Breast epithelium (tissue), 4 donors: ENCODE results near the gene AMZ1. TPM values are rescaled to one million over a fixed set of nuclear protein-coding genes. Genes with fewer than 3 reads are reported as not detected.

ENCODE experiments used
- DNase-seq, 2 donors: peaks; one replicate each; pipeline ENCODE4 v3.0.0-alpha.2; 2019; ENCODE audit warnings: low spot score in 2 of 2
- H3K27ac ChIP-seq, 2 donors: fragments of 200-600 bp; sonication (generic) in 1 of 2; one replicate each; pipeline ENCODE4 v1.5.1; 2016 to 2019; ENCODE audit warnings: mild to moderate bottlenecking in 1 of 2
- H3K27me3 ChIP-seq, 2 donors: fragments of 200-600 bp; sonication (generic) in 1 of 2; one replicate each; pipeline versions ENCODE4 v1.5.1 to v1.6.0; 2017 to 2019; ENCODE audit warnings: control low read depth in 1 of 2, mild to moderate bottlenecking in 1 of 2
- H3K36me3 ChIP-seq: fragments of 200-600 bp; one replicate; pipeline ENCODE4 v1.5.1; 2019
- H3K4me1 ChIP-seq, 2 donors: fragments of 200-600 bp; sonication (generic); one replicate each; pipeline ENCODE4 v1.5.1; 2016 to 2019; ENCODE audit warnings: control low read depth in 1 of 2
- H3K4me3 ChIP-seq, 3 donors: fragments of 200-600 bp; sonication (generic); 1 replicate in 2 of 3; 2 replicates in 1 of 3; pipeline ENCODE4 v1.5.1; 2016 to 2019; ENCODE audit warnings: mild to moderate bottlenecking in 3 of 3, moderate library complexity in 2 of 3
- H3K9me3 ChIP-seq, 2 donors: fragments of 200-600 bp; sonication (generic) in 1 of 2; one replicate each; pipeline ENCODE4 v1.5.1; 2016 to 2019; ENCODE audit warnings: control low read depth in 1 of 2
- CTCF ChIP-seq, 3 donors: fragments of 450-650 bp; IDR thresholded peaks; one replicate each; pipeline ENCODE4 v1.5.1; 2016 to 2017; ENCODE audit warnings: antibody characterized with exemption in 3 of 3, mild to moderate bottlenecking in 3 of 3, moderate library complexity in 3 of 3
- POLR2A ChIP-seq: fragments of 450-650 bp; IDR thresholded peaks from one replicate; pipeline ENCODE4 v1.6.1; 2016; ENCODE audit warnings: antibody characterized with exemption, mild to moderate bottlenecking, moderate library complexity
- POLR2AphosphoS5 ChIP-seq, 3 donors: sonication (generic); formaldehyde crosslinking; IDR thresholded peaks; one replicate each; pipeline ENCODE4 v1.6.1; 2017; ENCODE audit warnings: antibody characterized with exemption in 3 of 3
- intact Hi-C: fragments of 100-400 bp; cut with DNase I; formaldehyde crosslinking; loops from one replicate; pipeline ENCODE4 v1.15.1; 2023; ENCODE audit warnings: low total_unique reads
- total RNA-seq, 3 donors: library from RNA; depleted of rRNA; stranded (reverse); fragments of >200 nt; gene quantifications; one replicate each; pipeline ENCODE4 v1.1.0, GENCODE V29; 2016

The AMZ1 gene
- total RNA-seq, 3 donors from 2014 or later: 0.16 to 0.88 (median 0.33) TPM

- H3K9me3 ChIP-seq: no peaks in the 10 kb centered on the region
- no peaks in the 10 kb centered on the region for H3K36me3 ChIP-seq
- TF ChIP-seq CTCF (IDR thresholded peaks at IDR 0.05): no peak
- no peak for TF ChIP-seq POLR2A
- no peak for TF ChIP-seq POLR2AphosphoS5 (IDR thresholded peaks at IDR 0.05)
- intact Hi-C loops: no loop called here
- H3K27me3 ChIP-seq: no peaks in the 10 kb centered on the region
- DNase-seq: no peak
- H3K27ac ChIP-seq: no peak overlapping the region
- H3K4me1 ChIP-seq: peaks cover 0 to 3% of the 10 kb centered on the region in 2 donors
- no peak overlapping the region for H3K4me3 ChIP-seq
These were observed 30.4 kb downstream of the AMZ1 start for GRCh38 chr7:2718296-2718965.

GRCh38 chr7:2719007-2719406 lies 31.0 kb downstream of the AMZ1 start:
- intact Hi-C loops: no loop called here
- peaks cover 0 to 3% of the 10 kb centered on the region in 2 donors for H3K4me1 ChIP-seq
- no peak for DNase-seq
- H3K9me3 ChIP-seq: no peaks in the 10 kb centered on the region
- H3K27me3 ChIP-seq: no peaks in the 10 kb centered on the region
- H3K4me3 ChIP-seq: no peak overlapping the region
- H3K27ac ChIP-seq: no peak overlapping the region
- no peak for TF ChIP-seq POLR2AphosphoS5 (IDR thresholded peaks at IDR 0.05)
- TF ChIP-seq POLR2A: no peak
- no peaks in the 10 kb centered on the region for H3K36me3 ChIP-seq

GRCh38 chr7:2720024-2720423 lies 32.0 kb downstream of the AMZ1 start:
- no peak for DNase-seq
- no peak overlapping the region for H3K4me3 ChIP-seq
- TF ChIP-seq POLR2AphosphoS5 (IDR thresholded peaks at IDR 0.05): no peak
- no peak for TF ChIP-seq CTCF (IDR thresholded peaks at IDR 0.05)
- no peak for TF ChIP-seq POLR2A
- H3K4me1 ChIP-seq: peaks cover 0 to 3% of the 10 kb centered on the region in 2 donors
- H3K27me3 ChIP-seq: no peaks in the 10 kb centered on the region
- H3K36me3 ChIP-seq: no peaks in the 10 kb centered on the region
- H3K9me3 ChIP-seq: no peaks in the 10 kb centered on the region
- H3K27ac ChIP-seq: no peak overlapping the region
- intact Hi-C loops: no loop called here

- DNase-seq: no peak
- no peaks in the 10 kb centered on the region for H3K36me3 ChIP-seq
- H3K27me3 ChIP-seq: no peaks in the 10 kb centered on the region
- no peaks in the 10 kb centered on the region for H3K4me1 ChIP-seq
- H3K4me3 ChIP-seq: no peak overlapping the region
- H3K9me3 ChIP-seq: no peaks in the 10 kb centered on the region
- no peak for TF ChIP-seq POLR2A
- TF ChIP-seq CTCF (IDR thresholded peaks at IDR 0.05): no peak
- no peak for TF ChIP-seq POLR2AphosphoS5 (IDR thresholded peaks at IDR 0.05)
- intact Hi-C loops: no loop called here
- H3K27ac ChIP-seq: no peak overlapping the region
These were observed 33.8 kb downstream of the AMZ1 start for GRCh38 chr7:2721842-2722241.

- Histone ChIP-seq H3K9me3 (no peaks in the 10 kb centered on the region), H3K27me3 (no peaks in the 10 kb centered on the region), H3K4me3 (no peak overlapping the region), H3K4me1 (no peaks in the 10 kb centered on the region), H3K27ac (no peak overlapping the region), H3K36me3 (no peaks in the 10 kb centered on the region)
- no peak for TF ChIP-seq CTCF (IDR thresholded peaks at IDR 0.05)
- intact Hi-C loops: no loop called here
- no peak for DNase-seq
These were observed 34.6 kb downstream of the AMZ1 start for GRCh38 chr7:2722591-2722990.
